ENCODE results near the gene ZNF837.
A peak's percentile ranks its signal among the peaks of the same experiment; 100 is the strongest.

ZNF837 gene

DNA sequence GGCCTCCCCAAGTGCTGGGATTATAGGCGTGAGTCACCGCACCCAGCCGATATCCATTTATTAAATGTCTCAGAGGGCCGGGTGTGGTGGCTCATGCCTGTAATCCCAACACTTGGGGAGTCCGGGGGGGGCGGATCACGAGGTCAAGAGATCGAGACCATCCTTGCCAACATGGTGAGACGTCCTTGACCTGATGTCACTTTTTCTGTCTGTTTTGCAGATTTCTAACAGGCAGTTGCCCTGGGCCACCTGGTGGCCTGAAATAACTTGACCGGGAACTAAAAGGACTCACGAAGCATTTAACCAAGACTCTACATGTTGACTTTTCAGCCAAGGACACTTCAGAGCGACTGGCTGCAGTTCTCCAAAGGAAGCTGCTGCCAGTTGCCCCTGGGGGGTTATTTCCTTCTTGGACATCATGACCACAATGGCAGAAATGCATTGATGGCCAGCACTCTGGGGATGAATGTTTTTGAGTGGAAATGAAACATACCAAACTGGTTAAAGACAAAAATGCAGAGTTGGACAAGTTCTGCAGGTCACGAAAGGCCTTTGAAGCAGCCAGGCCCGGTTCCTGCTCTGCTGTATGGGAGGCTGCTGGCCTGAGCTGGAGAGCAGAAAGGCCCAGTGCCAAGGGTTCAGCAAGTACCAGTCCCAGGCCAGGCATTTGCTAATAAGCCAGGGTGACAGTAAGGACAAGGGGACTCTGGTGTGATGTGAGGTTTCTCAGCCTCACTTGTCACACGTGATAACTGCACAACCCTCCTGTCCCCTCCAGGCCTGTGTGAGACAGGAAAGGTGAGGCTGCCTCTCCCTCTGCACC is 8.3 kb downstream of the ZNF837 start:
- peak; percentile 53 for DNase-seq (ENCODE audit: low read depth, low spot score)

GRCh38 chr19:58368561-58369360 is 12.1 kb downstream of the ZNF837 start:
- no peak for DNase-seq (ENCODE audit: low read depth, low spot score)

GRCh38 chr19:58367698-58368454 is 13.0 kb downstream of the ZNF837 start:
- no peak for DNase-seq (ENCODE audit: low read depth, low spot score)

- DNase-seq (ENCODE audit: low read depth, low spot score), result no peak
These were observed 14.0 kb downstream of the ZNF837 start for GRCh38 chr19:58366585-58367430.

GRCh38 chr19:58364146-58364545 is 16.7 kb downstream of the ZNF837 start:
- no peak for DNase-seq (ENCODE audit: low read depth, low spot score)

DNA sequence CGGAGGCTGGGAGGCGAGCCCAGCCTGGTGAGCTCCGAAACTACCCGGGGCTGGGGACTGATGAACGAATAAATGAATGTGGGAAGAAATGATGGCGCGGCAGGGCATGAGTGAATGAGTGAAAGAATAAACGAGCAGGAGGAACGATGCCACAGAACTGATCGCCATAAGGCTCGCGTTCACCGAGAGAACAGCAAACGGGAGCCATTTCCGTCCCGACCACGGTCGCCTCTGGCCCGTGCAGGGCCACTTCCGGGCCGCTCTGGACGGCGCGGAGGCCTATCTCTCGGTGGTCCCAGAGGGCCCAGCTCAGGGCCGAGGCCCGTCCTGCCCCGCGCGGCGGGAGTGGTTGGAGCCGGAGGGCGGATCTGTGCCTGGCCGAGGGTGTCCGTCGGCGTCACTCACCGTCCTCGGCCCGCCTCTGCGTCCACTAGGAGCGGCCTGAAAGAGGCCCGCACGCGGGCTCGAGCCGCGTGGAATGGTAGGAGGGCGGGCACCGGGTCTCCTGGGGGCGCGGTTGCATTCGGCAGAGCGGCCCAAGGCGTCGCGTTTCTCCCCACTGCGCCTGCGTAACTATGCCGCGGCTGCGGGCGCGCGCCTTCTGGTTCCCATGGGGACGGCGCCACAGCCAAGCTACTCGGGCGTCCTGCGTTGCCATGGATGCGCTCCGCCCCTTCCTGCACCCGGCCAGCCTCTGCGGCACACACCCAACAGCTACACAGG is 18.4 kb downstream of the ZNF837 start, which contains the start of gene ZNF497:
Gene ZNF497 (minus strand): TSS at position 480 of the 723 bp plus-strand sequence. CDS start 5,116 bp downstream, outside the sequence.
- peak; percentile 100 for DNase-seq (ENCODE audit: low read depth, low spot score)

GRCh38 chr19:58361900-58362271 is 18.9 kb downstream of the ZNF837 start:
- DNase-seq (ENCODE audit: low read depth, low spot score), result no peak

DNA sequence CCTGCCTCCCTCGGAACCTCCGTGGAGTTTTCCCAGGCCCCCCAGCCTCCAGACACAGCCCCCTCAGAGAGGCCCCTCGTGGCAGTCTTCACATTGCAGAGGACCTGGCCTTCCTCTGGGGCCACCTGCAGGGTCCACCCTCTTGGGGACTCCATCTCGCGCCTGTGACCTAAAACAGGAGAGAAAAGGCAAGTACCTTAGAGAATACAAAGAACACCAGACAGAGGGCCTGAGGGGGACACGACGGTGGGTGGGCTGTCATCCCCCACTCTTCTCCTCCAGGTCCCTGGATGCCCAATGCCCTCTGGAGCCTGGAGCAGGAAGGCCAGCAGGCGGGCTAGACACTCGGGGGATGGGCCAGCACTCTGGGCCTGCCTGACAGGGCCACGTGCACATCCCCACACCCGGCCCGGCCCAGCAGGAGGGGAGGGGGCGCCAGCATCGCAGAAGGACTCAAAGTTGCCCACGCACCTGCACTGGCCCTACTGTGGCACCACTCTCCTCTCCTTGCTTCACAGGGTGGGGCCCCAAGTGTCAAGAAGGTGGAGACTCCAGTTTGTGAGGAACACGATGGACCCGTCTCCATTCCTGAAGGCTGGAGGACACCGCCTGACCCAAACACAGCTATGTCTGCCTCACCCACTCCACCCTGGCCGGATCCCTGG is 23.2 kb downstream of the ZNF837 start:
- no peak for DNase-seq (ENCODE audit: low read depth, low spot score)

- DNase-seq (ENCODE audit: low read depth, low spot score), result peak; percentile 34
These were observed 23.9 kb downstream of the ZNF837 start for GRCh38 chr19:58356766-58357480.

DNA sequence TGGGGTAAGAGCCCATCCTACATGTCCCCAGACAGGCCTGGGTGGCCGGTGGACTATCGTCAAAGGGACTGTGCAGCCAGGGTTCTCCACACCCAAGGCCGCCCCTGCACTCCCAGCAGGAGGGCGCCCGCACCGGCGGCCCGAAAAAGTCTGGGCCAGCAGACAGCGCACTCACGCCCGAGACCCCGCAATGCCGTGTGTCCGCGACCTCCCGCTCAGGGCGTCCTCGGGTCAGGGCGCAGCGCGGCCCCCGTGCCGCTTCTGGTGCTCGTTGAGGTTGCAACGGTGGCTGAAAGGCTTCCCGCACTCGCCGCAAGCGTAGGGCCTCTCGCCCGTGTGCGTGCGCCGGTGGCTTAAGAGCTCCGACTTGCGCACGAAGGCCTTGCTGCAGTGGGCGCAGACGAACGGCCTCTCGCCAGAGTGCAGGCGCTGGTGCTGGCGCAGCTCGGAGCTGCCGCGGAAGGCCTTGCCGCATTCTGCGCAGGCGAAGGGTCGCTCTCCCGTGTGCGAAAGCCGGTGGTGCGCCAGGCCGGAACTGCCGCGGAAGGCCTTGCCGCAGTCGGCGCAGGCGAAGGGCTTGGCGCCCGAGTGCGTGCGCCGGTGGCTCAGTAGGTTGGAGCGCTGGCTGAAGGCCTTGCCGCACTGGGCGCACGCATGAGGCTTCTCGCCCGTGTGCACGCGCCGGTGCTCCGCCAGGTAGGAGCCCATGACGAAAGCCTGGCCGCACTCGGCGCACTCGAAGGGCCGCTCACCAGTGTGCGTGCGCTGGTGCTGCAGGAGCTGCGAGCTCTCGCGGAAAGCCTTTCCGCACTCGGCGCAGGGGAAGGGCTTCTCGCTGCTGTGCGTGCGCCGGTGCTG is 24.7 kb downstream of the ZNF837 start:
- DNase-seq (ENCODE audit: low read depth, low spot score), result peak; percentile 76

GRCh38 chr19:58355215-58355796 is 25.5 kb downstream of the ZNF837 start:
- DNase-seq (ENCODE audit: low read depth, low spot score), result no peak

DNA sequence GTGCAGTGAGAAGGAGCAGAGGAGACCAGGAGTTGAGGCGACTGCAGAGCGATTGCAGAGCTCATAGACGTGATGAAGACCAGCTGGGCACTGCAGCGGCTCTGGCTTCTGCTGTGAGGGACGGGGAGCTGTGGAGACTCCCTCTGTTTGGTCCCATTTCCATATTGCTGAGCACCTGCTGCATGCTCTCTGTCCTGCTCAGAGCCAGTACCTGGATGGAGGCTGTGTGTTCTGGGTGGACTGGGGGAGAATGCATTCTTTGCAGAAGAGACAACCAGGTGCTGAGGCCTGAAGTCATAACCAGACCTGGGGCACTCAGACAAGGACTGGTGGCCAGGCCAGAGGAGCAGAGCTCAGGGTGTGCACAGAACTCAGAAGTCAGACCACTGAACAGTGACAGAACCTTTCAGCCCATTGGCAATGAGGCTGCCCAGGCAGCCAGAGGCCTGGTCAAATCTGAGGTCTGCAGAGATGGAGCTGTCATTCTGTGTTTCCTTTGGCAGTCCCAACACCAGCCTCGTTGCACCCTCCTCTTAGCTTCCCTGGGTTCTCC is 26.3 kb downstream of the ZNF837 start:
- no peak for DNase-seq (ENCODE audit: low read depth, low spot score)

GRCh38 chr19:58353717-58354477 is 26.9 kb downstream of the ZNF837 start:
- no peak for DNase-seq (ENCODE audit: low read depth, low spot score)

GRCh38 chr19:58352760-58353671 is 27.8 kb downstream of the ZNF837 start, which contains the start of gene A1BG:
Gene A1BG (minus strand): TSS chr19:58353492. CDS start chr19:58353437, 55 bp downstream.
- DNase-seq (ENCODE audit: low read depth, low spot score), result no peak

GRCh38 chr19:58351990-58352755 is 28.7 kb downstream of the ZNF837 start:
- DNase-seq (ENCODE audit: low read depth, low spot score), result no peak

All from ELF-1 (cell line).